Sigmoid colon (tissue), 4 donors: ENCODE results near the gene ZNF225.

Experiments
- EP300 ChIP-seq, 4 donors: sonication (generic); formaldehyde crosslinking; IDR thresholded peaks; one replicate each; pipeline ENCODE4 v1.6.1; 2017; ENCODE audit warnings: antibody characterized with exemption in 4 of 4
- POLR2A ChIP-seq, 2 donors: fragments of 450-650 bp; IDR thresholded peaks; one replicate each; pipeline ENCODE4 v1.6.1; 2016; ENCODE audit warnings: antibody characterized with exemption in 2 of 2, mild to moderate bottlenecking in 2 of 2, moderate library complexity in 2 of 2
- POLR2AphosphoS5 ChIP-seq, 4 donors: sonication (generic); formaldehyde crosslinking; IDR thresholded peaks; one replicate each; pipeline ENCODE4 v1.6.1; 2017; ENCODE audit warnings: antibody characterized with exemption in 4 of 4
- TF ChIP-seq, protein P1 (sequence below), 4 experiments: fragments of 450-650 bp in 3 of 4; fragments of 200-600 bp in 1 of 4; IDR thresholded peaks; one replicate each; pipeline ENCODE4 v1.5.1; 2016 to 2019; ENCODE audit warnings: antibody characterized with exemption in 4 of 4, mild to moderate bottlenecking in 3 of 4, moderate library complexity in 2 of 4

DNA sequence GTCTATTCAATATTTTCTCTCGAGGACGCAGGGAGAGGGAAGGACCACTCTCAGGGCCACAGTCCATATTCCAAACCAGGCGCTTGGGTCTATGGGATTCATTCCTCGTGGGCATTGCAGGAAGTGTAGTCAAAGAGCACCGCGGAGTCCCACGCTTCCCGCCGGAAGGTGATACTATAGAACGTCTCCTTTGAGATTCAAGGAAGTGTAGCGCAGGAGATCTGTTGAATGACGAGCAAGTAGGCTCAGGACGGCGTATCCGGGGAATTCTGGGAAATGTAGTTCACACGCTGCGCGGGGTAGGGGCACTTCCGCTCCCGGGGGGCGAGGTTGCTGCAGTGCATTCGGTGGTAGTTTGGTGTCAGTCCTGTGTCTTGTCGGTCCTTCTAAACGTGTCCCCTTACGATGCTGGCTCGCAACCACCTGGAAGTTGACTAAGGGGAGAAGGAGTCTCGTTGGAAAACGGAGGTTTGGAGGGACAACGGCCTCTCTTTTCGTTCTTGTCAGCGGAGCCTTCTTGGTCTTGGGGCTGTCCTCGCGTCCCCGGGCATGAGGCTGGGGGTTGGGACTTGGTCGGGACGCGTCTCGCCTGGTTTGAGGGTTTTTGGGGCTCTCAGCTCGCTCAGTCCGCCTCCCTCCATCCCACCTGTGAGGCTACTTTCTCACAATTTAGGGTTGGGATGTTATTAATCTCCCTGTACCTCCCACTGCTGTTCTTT lies 41.2 kb upstream of the ZNF225 start, which contains the start of gene ZNF284:
- TF ChIP-seq, protein P1, sequence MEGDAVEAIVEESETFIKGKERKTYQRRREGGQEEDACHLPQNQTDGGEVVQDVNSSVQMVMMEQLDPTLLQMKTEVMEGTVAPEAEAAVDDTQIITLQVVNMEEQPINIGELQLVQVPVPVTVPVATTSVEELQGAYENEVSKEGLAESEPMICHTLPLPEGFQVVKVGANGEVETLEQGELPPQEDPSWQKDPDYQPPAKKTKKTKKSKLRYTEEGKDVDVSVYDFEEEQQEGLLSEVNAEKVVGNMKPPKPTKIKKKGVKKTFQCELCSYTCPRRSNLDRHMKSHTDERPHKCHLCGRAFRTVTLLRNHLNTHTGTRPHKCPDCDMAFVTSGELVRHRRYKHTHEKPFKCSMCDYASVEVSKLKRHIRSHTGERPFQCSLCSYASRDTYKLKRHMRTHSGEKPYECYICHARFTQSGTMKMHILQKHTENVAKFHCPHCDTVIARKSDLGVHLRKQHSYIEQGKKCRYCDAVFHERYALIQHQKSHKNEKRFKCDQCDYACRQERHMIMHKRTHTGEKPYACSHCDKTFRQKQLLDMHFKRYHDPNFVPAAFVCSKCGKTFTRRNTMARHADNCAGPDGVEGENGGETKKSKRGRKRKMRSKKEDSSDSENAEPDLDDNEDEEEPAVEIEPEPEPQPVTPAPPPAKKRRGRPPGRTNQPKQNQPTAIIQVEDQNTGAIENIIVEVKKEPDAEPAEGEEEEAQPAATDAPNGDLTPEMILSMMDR (IDR thresholded peaks at IDR 0.05): no peak
- TF ChIP-seq POLR2A (IDR thresholded peaks at IDR 0.05) (no peak), EP300 (IDR thresholded peaks at IDR 0.05) (no peak), POLR2AphosphoS5 (IDR thresholded peaks at IDR 0.05) (peak in 3 of 4 donors; percentile 44 to 60 (median 55))
